SK-N-SH (cell line): ENCODE measurements around the gene TMEM150C.

Source experiments
- CTCF ChIP-seq: fragments of 200-600 bp; sonication (generic); IDR thresholded peaks from 2 replicates; pipeline ENCODE4 v1.6.1; 2017; ENCODE audit warnings: antibody characterized with exemption, mild to moderate bottlenecking, moderate library complexity
- ELF1 ChIP-seq: IDR thresholded peaks from 2 replicates; pipeline ENCODE4 v1.4.0; 2012
- EP300 ChIP-seq, 2 experiments: IDR thresholded peaks; 2 replicates each; pipeline versions ENCODE4 v1.4.0 to v1.6.1; 2012; ENCODE audit warnings: borderline replicate concordance in 1 of 2, low read depth in 1 of 2, low read length in 1 of 2
- EZH2phosphoT487 ChIP-seq: fragments of 200-600 bp; sonication (generic); IDR thresholded peaks from 2 replicates; pipeline ENCODE4 v1.6.1; 2017; ENCODE audit warnings: low read depth, mixed run types, mild to moderate bottlenecking, antibody characterized with exemption, moderate library complexity, borderline replicate concordance
- JUND ChIP-seq: IDR thresholded peaks from 2 replicates; pipeline ENCODE4 v1.4.0; 2012
- PBX3 ChIP-seq: IDR thresholded peaks from 2 replicates; pipeline ENCODE4; 2012
- POLR2AphosphoS5 ChIP-seq: IDR thresholded peaks from 2 replicates; pipeline ENCODE4 v1.6.1; 2012; ENCODE audit warnings: low read depth, low read length
- RAD21 ChIP-seq: IDR thresholded peaks from 2 replicates; pipeline ENCODE4 v1.6.1; 2012; ENCODE audit warnings: mild to moderate bottlenecking, low read length
- REST ChIP-seq: IDR thresholded peaks from 2 replicates; pipeline ENCODE4 v1.6.1; 2012; ENCODE audit warnings: mild to moderate bottlenecking, low read depth, low read length, moderate library complexity
- RFX5 ChIP-seq: IDR thresholded peaks from 2 replicates; pipeline ENCODE4 v1.6.1; 2012; ENCODE audit warnings: mild to moderate bottlenecking, improper control_type of control experiment, low read length
- ZBTB33 ChIP-seq: IDR thresholded peaks from 2 replicates; pipeline ENCODE4 v1.4.0; 2012; ENCODE audit warnings: low read depth, borderline replicate concordance

GRCh38 chr4:82491251-82491960 is 70.4 kb downstream of the TMEM150C start:
- TF ChIP-seq RFX5 (no peak), RAD21 (no peak), EZH2phosphoT487 (no peak), POLR2AphosphoS5 (no peak), CTCF (no peak), EP300 (IDR thresholded peaks at IDR 0.05; ENCODE audit: borderline replicate concordance in 1 of 2, low read depth in 1 of 2, low read length in 1 of 2) (no peak), REST (no peak), PBX3 (no peak), ZBTB33 (no peak), ELF1 (no peak), JUND (no peak)
